GM13976 (cell line): ENCODE results near the gene LRRC27.

Experiments used
- DNase-seq: peaks from one replicate; pipeline ENCODE4 v3.0.0; 2012; ENCODE audit warnings: low spot score
- in situ Hi-C: fragments of 300-500 bp; cut with MboI; formaldehyde crosslinking; loops from one replicate; pipeline ENCODE4 v1.12.0; 2022; ENCODE audit warnings: low sequenced_read_pairs, mixed read lengths, inconsistent platforms; ENCODE audit not compliant: unreplicated experiment
- TF ChIP-seq, protein P1 (sequence below): IDR thresholded peaks from 2 replicates; pipeline ENCODE4 v1.5.1; 2012; ENCODE audit warnings: borderline replicate concordance, mild to moderate bottlenecking; ENCODE audit not compliant: insufficient read depth; ENCODE audit errors: extremely low read depth, missing control alignments, control extremely low read depth

LRRC27 gene

DNA sequence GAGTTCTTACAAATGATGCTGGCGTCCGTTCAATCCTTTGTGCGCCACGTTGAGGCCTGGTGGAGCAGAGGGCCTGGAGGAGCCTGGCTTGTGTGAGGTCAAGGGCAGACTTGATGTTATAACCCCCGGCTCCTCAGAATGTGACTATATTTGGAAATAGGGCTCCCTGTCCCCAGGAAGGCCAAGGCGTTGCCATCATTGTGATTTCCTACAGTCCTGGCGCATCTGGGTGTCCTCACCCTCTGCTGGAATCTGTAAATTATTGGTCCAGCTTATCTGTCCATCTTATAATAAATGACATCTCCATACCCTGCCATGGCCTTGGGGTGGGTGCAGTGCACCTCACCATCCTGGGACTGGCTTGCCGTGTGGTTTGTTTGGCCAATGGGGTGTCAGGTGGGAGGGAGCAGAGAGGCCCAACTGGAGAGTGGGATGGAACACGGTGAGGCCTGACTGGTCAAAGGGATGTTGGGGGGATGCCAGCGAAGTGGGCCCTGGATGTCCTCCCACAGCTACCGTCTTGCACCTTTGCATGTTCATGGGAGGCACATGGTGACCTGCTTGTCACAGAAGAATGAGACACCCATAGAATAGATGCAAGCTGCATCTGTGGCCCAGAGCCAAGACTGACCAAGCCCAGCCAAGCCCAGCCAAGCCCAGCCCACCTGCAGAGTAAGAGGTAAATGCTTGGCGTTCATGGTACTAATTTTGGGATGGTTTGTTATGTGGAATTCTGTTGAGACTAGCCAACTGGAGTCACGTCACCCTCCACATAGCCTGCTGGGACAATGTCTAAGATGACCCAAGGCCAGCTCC is 11.1 kb upstream of the LRRC27 start:
- in situ Hi-C loops, result no loop called here
- TF ChIP-seq, protein P1, sequence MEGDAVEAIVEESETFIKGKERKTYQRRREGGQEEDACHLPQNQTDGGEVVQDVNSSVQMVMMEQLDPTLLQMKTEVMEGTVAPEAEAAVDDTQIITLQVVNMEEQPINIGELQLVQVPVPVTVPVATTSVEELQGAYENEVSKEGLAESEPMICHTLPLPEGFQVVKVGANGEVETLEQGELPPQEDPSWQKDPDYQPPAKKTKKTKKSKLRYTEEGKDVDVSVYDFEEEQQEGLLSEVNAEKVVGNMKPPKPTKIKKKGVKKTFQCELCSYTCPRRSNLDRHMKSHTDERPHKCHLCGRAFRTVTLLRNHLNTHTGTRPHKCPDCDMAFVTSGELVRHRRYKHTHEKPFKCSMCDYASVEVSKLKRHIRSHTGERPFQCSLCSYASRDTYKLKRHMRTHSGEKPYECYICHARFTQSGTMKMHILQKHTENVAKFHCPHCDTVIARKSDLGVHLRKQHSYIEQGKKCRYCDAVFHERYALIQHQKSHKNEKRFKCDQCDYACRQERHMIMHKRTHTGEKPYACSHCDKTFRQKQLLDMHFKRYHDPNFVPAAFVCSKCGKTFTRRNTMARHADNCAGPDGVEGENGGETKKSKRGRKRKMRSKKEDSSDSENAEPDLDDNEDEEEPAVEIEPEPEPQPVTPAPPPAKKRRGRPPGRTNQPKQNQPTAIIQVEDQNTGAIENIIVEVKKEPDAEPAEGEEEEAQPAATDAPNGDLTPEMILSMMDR, result no peak
- no peak for DNase-seq

DNA sequence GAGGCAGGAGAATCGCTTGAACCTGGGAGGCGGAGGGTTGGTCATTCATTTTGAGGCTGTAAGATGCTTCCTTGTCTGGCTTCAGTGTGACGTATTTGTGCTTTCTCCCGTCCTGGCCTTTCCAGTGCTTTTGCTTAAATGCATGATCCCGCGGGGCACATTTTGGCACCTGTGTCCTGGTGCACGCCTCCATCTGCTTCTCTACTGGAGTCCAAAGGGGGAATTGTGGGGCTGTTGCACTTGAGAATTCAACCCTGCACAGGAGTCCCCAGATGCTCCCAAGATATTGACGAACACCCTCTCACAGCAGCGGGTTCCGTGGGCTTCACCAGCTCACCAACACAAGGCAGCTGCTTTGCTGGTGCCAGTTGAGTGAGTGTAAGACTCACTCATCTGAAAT is 10.3 kb upstream of the LRRC27 start:
- TF ChIP-seq, protein P1, result no peak
- in situ Hi-C loops, result no loop called here
- no peak for DNase-seq

DNA sequence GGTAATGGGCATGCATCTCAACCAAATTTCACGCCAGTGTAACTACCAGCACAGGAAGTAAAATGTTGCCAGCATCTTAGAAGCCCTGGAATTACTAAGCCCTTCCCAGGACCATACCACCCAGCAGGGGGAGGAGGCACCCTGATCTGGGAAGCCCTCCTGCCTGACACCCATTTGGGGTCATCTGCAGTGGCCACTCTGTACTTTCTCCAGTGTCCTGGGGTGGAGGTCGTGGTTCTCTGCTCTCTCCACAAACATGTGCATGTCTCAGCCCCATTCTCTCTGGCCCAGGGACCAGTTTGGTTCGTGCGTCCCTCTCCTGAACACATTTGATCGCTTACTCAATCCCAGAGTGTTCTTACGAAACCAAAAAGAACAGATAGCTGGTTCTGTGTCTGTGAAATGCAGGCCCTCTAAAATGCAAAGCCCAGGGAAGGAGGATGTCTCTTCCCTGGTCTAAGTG is 9.4 kb upstream of the LRRC27 start:
- in situ Hi-C loops, result no loop called here
- DNase-seq, result no peak
- TF ChIP-seq, protein P1, result no peak

DNA sequence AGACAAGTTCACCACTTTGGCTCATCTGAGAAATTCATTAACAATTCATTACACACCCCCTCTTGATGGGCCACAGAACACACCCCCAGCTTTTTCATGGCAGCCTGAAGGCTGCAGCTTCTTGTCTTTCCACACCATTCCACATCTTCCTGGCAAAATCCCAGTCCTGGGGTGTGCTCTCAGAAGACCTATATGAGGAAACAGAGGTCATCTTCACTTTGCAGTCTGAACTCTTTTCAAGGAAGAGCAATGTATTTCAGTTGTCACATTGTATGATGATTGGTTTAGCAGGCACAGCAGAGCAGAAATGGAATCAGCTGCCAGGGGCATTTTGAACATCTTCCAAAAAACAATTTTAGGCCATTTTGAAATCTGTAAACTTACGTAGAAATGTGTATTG is 7.8 kb upstream of the LRRC27 start:
- TF ChIP-seq, protein P1, result no peak
- DNase-seq, result no peak
- in situ Hi-C loops, result no loop called here

DNA sequence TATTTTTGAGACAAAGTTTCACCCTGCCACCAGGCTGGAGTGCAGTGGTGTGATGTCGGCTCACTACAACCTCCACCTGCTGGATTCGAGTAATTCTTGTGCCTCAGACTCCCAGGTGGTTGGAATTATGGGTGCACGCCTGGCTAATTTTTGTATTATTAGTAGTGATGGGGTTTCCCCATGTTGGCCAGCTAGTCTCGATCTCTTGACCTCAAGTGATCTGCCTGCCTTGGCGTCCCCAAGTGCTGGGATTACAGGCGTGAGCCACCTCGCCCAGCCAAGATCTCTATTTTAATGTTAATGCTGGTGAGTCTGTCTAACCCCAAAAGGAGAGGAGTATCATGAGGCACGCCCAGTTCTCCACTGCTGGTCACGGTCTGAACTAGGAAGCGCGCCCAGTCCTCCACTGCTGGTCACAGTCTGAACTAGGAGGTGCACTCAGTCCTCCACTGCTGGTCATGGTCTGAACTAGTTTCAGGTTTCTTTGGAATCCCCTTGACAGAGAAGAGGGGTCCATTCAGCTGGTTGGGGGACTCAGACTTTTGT is 5.6 kb upstream of the LRRC27 start:
- DNase-seq, result no peak
- TF ChIP-seq, protein P1, result no peak
- in situ Hi-C loops, result no loop called here

DNA sequence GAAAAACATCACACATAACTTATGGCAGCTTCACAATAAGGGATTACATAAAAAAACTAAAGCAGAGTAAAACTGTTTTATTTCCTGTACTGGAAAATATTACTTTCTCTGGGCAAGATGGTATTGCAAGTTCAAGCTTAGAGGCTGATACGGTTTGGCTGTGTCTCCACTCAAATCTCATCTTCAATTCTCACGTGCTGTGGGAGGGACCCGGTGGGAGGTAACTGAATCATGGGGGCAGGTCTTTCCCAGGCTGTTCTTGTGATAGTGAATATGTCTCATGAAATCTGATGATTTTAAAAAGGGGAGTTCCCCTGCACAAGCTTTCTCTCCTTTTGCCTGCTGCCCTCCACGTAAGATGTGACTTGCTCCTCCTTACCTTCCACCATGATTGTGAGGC is 5.1 kb upstream of the LRRC27 start:
- DNase-seq, result no peak
- TF ChIP-seq, protein P1, result no peak
- in situ Hi-C loops, result no loop called here
